Neuronal stem cell (in vitro differentiated cells): Measurements from ENCODE around the gene UNC5C. TPM values are rescaled to one million over a fixed set of nuclear protein-coding genes. Genes with fewer than 3 reads are reported as not detected.
A peak's percentile ranks its signal among the peaks of the same experiment; 100 is the strongest.

Source experiments
- DNase-seq: peaks from one replicate; pipeline ENCODE4 v3.0.0-alpha.2; 2013; ENCODE audit warnings: low spot score
- H2AFZ ChIP-seq: one replicate; pipeline ENCODE4 v1.6.1; 2013; ENCODE audit warnings: mild to moderate bottlenecking, low read length, inconsistent platforms
- H2AK5ac ChIP-seq: 2 replicates; pipeline ENCODE4 v1.6.1; 2013; ENCODE audit warnings: low read depth, mild to moderate bottlenecking, inconsistent platforms, low read length, moderate library complexity, mixed read lengths
- H2BK120ac ChIP-seq: 2 replicates; pipeline ENCODE4 v1.6.1; 2013; ENCODE audit warnings: low read depth, mild to moderate bottlenecking, inconsistent platforms, low read length, moderate library complexity, mixed read lengths
- H2BK12ac ChIP-seq: one replicate; pipeline ENCODE4 v1.6.1; 2013; ENCODE audit warnings: low read length, inconsistent platforms
- H2BK15ac ChIP-seq: 2 replicates; pipeline ENCODE4 v1.6.1; 2013; ENCODE audit warnings: mild to moderate bottlenecking, low read length, inconsistent platforms, mixed read lengths
- H2BK5ac ChIP-seq: one replicate; pipeline ENCODE4 v1.6.1; 2013; ENCODE audit warnings: inconsistent platforms, mild to moderate bottlenecking, low read length, moderate library complexity
- H3K14ac ChIP-seq: one replicate; pipeline ENCODE4 v1.6.1; 2013; ENCODE audit warnings: low read length, inconsistent platforms
- H3K18ac ChIP-seq: 2 replicates; pipeline ENCODE4 v1.6.1; 2013; ENCODE audit warnings: low read length, inconsistent platforms
- H3K23ac ChIP-seq: 2 replicates; pipeline ENCODE4 v1.6.1; 2013; ENCODE audit warnings: low read depth, mild to moderate bottlenecking, mixed read lengths, low read length, inconsistent platforms; ENCODE audit not compliant: poor library complexity
- H3K27ac ChIP-seq: replicated peaks from 3 replicates; pipeline ENCODE4 v1.5.1; 2013; ENCODE audit warnings: low read length, inconsistent platforms
- H3K27me3 ChIP-seq, 3 experiments: 2 replicates each; pipeline ENCODE4 v1.6.1; 2013; ENCODE audit warnings: low read length in 3 of 3, mild to moderate bottlenecking in 2 of 3, inconsistent platforms in 1 of 3, low read depth in 1 of 3, mixed read lengths in 1 of 3, moderate library complexity in 1 of 3; ENCODE audit not compliant: control insufficient read depth in 3 of 3, insufficient read depth in 3 of 3
- H3K36me3 ChIP-seq, 2 donors: replicated peaks in 1 of 2; 2 replicates each; pipeline ENCODE4 v1.6.1; 2013; ENCODE audit warnings: low read length in 2 of 2; ENCODE audit not compliant: control insufficient read depth in 2 of 2, insufficient read depth in 2 of 2
- H3K4ac ChIP-seq: 2 replicates; pipeline ENCODE4 v1.6.1; 2013; ENCODE audit warnings: inconsistent platforms, mild to moderate bottlenecking, low read length, moderate library complexity
- H3K4me1 ChIP-seq, 2 donors: 1 replicate in 1 of 2; 2 replicates in 1 of 2; pipeline ENCODE4 v1.6.1; 2013; ENCODE audit warnings: low read length in 2 of 2, low read depth in 1 of 2; ENCODE audit not compliant: control insufficient read depth in 2 of 2, insufficient read depth in 1 of 2
- H3K4me2 ChIP-seq: one replicate; pipeline ENCODE4 v1.6.1; 2013; ENCODE audit warnings: mild to moderate bottlenecking, low read length, inconsistent platforms; ENCODE audit not compliant: insufficient read depth, poor library complexity, severe bottlenecking
- H3K4me3 ChIP-seq, 2 donors: 2 replicates each; pipeline ENCODE4 v1.5.1; 2013; ENCODE audit warnings: low read length in 2 of 2, mild to moderate bottlenecking in 2 of 2, inconsistent platforms in 1 of 2, moderate library complexity in 1 of 2
- H3K79me1 ChIP-seq: one replicate; pipeline ENCODE4 v1.6.1; 2013; ENCODE audit warnings: low read depth, mild to moderate bottlenecking, inconsistent platforms, low read length, moderate library complexity
- H3K9ac ChIP-seq: one replicate; pipeline ENCODE4 v1.6.1; 2013; ENCODE audit warnings: mild to moderate bottlenecking, low read depth, low read length, inconsistent platforms; ENCODE audit not compliant: poor library complexity
- H3K9me3 ChIP-seq, 2 donors: replicated peaks in 1 of 2; 2 replicates each; pipeline versions ENCODE3 to v1.6.1; 2013; ENCODE audit warnings: low read length in 2 of 2, mild to moderate bottlenecking in 2 of 2, inconsistent platforms in 1 of 2, low read depth in 1 of 2, mixed read lengths in 1 of 2, moderate library complexity in 1 of 2; ENCODE audit not compliant: control insufficient read depth in 2 of 2, insufficient read depth in 1 of 2
- H4K8ac ChIP-seq: one replicate; pipeline ENCODE4 v1.6.1; 2013; ENCODE audit warnings: low read depth, mild to moderate bottlenecking, inconsistent platforms, low read length, moderate library complexity
- H4K91ac ChIP-seq: one replicate; pipeline ENCODE4 v1.6.1; 2013; ENCODE audit warnings: low read length, low read depth, mild to moderate bottlenecking, inconsistent platforms; ENCODE audit not compliant: poor library complexity
- WGBS, 2 donors: extraction: QIAGEN DNeasy Blood & Tissue Kit; methylation state at CpG; one replicate each; pipeline ENCODE4 v1.1.7; 2013; ENCODE audit warnings: missing lambda C conversion rate in 2 of 2, mixed read lengths in 1 of 2; ENCODE audit not compliant: insufficient read length in 2 of 2, insufficient replicate concordance in 1 of 2; ENCODE audit errors: extremely low coverage in 2 of 2; 5-methylcytosine and 5-hydroxymethylcytosine counted together
- polyA plus RNA-seq, 2 experiments: library from polyadenylated mRNA; stranded (reverse); fragments of 200-250 nt; gene quantifications; one replicate each; pipeline ENCODE4 v1.2.3, GENCODE V29; 2013

The UNC5C gene
- polyA plus RNA-seq (2013, experiment 1 of 2) = 1.3 TPM
- polyA plus RNA-seq (2013, experiment 2 of 2) = 1.4 TPM

- Histone ChIP-seq H3K4me1 (peaks cover 3 to 15% of the 10 kb centered on the region in 2 donors), H3K36me3 (no peaks in the 10 kb centered on the region), H3K27me3 (peaks cover 0 to 17% (median 0%) of the 10 kb centered on the region in 3 experiments), H3K4ac (no peak within 1 kb of the TSS), H3K18ac (peak within 1 kb of the TSS; percentile 96), H3K79me1 (no peaks in the 10 kb centered on the region), H2BK15ac (peak within 1 kb of the TSS; percentile 40), H2BK5ac (no peak within 1 kb of the TSS), H3K27ac (no peak within 1 kb of the TSS), H2BK120ac (no peak within 1 kb of the TSS), H3K9me3 (no peaks in the 10 kb centered on the region), H4K8ac (no peak within 1 kb of the TSS), H3K23ac (peak within 1 kb of the TSS; percentile 31), H2AK5ac (no peak within 1 kb of the TSS), H2BK12ac (no peak within 1 kb of the TSS), H3K14ac (no peak within 1 kb of the TSS), H2AFZ (peak within 1 kb of the TSS; percentile 96), H3K4me3 (peak within 1 kb of the TSS; percentile 74 to 90), H4K91ac (no peak within 1 kb of the TSS), H3K4me2 (peak within 1 kb of the TSS; percentile 93), H3K9ac (peak within 1 kb of the TSS; percentile 87)
- WGBS, 2 donors = no CpG with 5 or more reads among the region's 37 CpGs
- peak; percentile 63 for DNase-seq
Measured at GRCh38 chr4:95548738-95549245, at the start of gene UNC5C. Gene UNC5C, minus strand, starts transcription at chr4:95548973.

- Histone ChIP-seq H2BK12ac (no peak overlapping the region), H2AFZ (no peak overlapping the region), H3K4me2 (no peak overlapping the region), H3K9me3 (no peaks in the 10 kb centered on the region), H3K18ac (no peak overlapping the region), H2AK5ac (no peak overlapping the region), H2BK15ac (no peak overlapping the region), H3K9ac (no peak overlapping the region), H4K8ac (no peak overlapping the region), H3K23ac (no peak overlapping the region), H3K36me3 (no peaks in the 10 kb centered on the region), H3K27ac (no peak overlapping the region), H3K4me3 (no peak overlapping the region), H3K27me3 (no peaks in the 10 kb centered on the region), H3K79me1 (no peaks in the 10 kb centered on the region), H3K4me1 (no peaks in the 10 kb centered on the region), H3K4ac (no peak overlapping the region), H2BK5ac (no peak overlapping the region), H4K91ac (no peak overlapping the region), H3K14ac (no peak overlapping the region), H2BK120ac (no peak overlapping the region)
- no peak for DNase-seq
- WGBS, 2 donors = no CpG with 5 or more reads among the region's 7 CpGs
Measured at GRCh38 chr4:95596676-95597075, 47.9 kb upstream of the UNC5C start.

GRCh38 chr4:95594629-95595028 is 45.9 kb upstream of the UNC5C start:
- Histone ChIP-seq H3K23ac (no peak overlapping the region), H3K9ac (no peak overlapping the region), H3K4me2 (no peak overlapping the region), H2BK120ac (no peak overlapping the region), H3K4me1 (no peaks in the 10 kb centered on the region), H3K36me3 (no peaks in the 10 kb centered on the region), H3K27ac (no peak overlapping the region), H3K4ac (no peak overlapping the region), H3K4me3 (no peak overlapping the region), H2BK5ac (no peak overlapping the region), H3K18ac (no peak overlapping the region), H4K8ac (no peak overlapping the region), H4K91ac (no peak overlapping the region), H2AFZ (no peak overlapping the region), H3K79me1 (no peaks in the 10 kb centered on the region), H2AK5ac (no peak overlapping the region), H3K27me3 (no peaks in the 10 kb centered on the region), H2BK15ac (no peak overlapping the region), H3K14ac (no peak overlapping the region), H3K9me3 (no peaks in the 10 kb centered on the region), H2BK12ac (no peak overlapping the region)
- no CpG with 5 or more reads among the region's 1 CpG for WGBS, 2 donors
- no peak for DNase-seq

- Histone ChIP-seq H3K4me2 (no peak overlapping the region), H2BK15ac (no peak overlapping the region), H3K27ac (no peak overlapping the region), H3K79me1 (no peaks in the 10 kb centered on the region), H2BK5ac (no peak overlapping the region), H3K14ac (no peak overlapping the region), H2BK12ac (no peak overlapping the region), H2AK5ac (no peak overlapping the region), H3K27me3 (no peaks in the 10 kb centered on the region), H4K8ac (no peak overlapping the region), H3K9me3 (no peaks in the 10 kb centered on the region), H2BK120ac (no peak overlapping the region), H3K18ac (no peak overlapping the region), H3K4me3 (no peak overlapping the region), H3K36me3 (no peaks in the 10 kb centered on the region), H3K4ac (no peak overlapping the region), H2AFZ (no peak overlapping the region), H3K4me1 (no peaks in the 10 kb centered on the region), H4K91ac (no peak overlapping the region), H3K23ac (no peak overlapping the region), H3K9ac (no peak overlapping the region)
- no CpG with 5 or more reads among the region's 1 CpG for WGBS, 2 donors
- no peak for DNase-seq
Measured at GRCh38 chr4:95594013-95594412, 45.2 kb upstream of the UNC5C start.
